ENCODE measurements around the gene THEM5.

THEM5 gene

GRCh38 chr1:151871284-151872030, 17.9 kb upstream of the THEM5 start:
- Histone ChIP-seq H2AFZ (ENCODE audit: low read length) (no peak overlapping the region), H3K4me3 (ENCODE audit: low read length) (no peak overlapping the region), H3K9me3 (replicated peaks; ENCODE audit: insufficient read depth, low read length) (no peaks in the 10 kb centered on the region), H4K20me1 (ENCODE audit: insufficient read depth, low read length) (no peaks in the 10 kb centered on the region), H3K36me3 (replicated peaks; ENCODE audit: insufficient read depth, low read length) (no peaks in the 10 kb centered on the region), H3K9me2 (replicated peaks; ENCODE audit: insufficient read depth, low read length) (no peaks in the 10 kb centered on the region), H3K4me2 (ENCODE audit: low read depth, low read length) (no peak overlapping the region), H3K79me2 (ENCODE audit: low read length) (no peaks in the 10 kb centered on the region), H3K27me3 (replicated peaks; ENCODE audit: insufficient read depth, low read length) (no peaks in the 10 kb centered on the region), H3K4me1 (ENCODE audit: low read length) (peaks cover 8% of the 10 kb centered on the region), H3K9ac (ENCODE audit: low read length) (no peak overlapping the region), H3K27ac (ENCODE audit: low read length) (no peak overlapping the region), H3F3A (ENCODE audit: insufficient read depth, low read length) (no peaks in the 10 kb centered on the region)
- TF ChIP-seq EZH2phosphoT487 (IDR thresholded peaks at IDR 0.05; ENCODE audit: low read length) (no peak), EZH2 (optimal IDR thresholded peaks at IDR 0.05; ENCODE audit: low read depth, low read length) (no peak)
- TF ChIP-seq, protein P1, sequence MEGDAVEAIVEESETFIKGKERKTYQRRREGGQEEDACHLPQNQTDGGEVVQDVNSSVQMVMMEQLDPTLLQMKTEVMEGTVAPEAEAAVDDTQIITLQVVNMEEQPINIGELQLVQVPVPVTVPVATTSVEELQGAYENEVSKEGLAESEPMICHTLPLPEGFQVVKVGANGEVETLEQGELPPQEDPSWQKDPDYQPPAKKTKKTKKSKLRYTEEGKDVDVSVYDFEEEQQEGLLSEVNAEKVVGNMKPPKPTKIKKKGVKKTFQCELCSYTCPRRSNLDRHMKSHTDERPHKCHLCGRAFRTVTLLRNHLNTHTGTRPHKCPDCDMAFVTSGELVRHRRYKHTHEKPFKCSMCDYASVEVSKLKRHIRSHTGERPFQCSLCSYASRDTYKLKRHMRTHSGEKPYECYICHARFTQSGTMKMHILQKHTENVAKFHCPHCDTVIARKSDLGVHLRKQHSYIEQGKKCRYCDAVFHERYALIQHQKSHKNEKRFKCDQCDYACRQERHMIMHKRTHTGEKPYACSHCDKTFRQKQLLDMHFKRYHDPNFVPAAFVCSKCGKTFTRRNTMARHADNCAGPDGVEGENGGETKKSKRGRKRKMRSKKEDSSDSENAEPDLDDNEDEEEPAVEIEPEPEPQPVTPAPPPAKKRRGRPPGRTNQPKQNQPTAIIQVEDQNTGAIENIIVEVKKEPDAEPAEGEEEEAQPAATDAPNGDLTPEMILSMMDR (IDR thresholded peaks at IDR 0.05; ENCODE audit: low read length), result no peak
- DNase-seq, result no peak

DNA sequence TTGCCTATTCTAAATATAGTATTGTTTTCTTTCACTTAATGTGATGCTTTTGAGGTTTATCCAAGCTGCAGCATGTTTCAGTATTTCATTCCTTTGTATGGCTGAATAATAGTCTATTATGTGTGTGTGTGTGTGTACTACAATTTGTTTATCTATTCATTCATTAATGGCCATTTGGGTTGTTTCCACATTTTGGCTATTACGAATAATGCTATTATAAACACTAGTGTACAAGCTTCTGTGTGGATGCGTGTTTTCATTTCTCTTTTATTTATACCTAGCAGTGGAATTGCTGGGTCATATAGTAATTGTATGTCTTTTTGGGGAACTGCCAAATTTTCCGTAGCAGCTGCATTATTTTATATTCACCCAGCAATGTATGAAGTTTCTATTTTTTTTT, 15.0 kb upstream of the THEM5 start:
- H3K79me2 ChIP-seq (ENCODE audit: low read length), result no peaks in the 10 kb centered on the region
- DNase-seq, result no peak
- no peaks in the 10 kb centered on the region for H3K9me3 ChIP-seq (replicated peaks; ENCODE audit: insufficient read depth, low read length)
- H3K4me1 ChIP-seq (ENCODE audit: low read length), result no peaks in the 10 kb centered on the region
- no peak overlapping the region for H3K4me2 ChIP-seq (ENCODE audit: low read depth, low read length)
- H3K9ac ChIP-seq (ENCODE audit: low read length), result no peak overlapping the region
- H3K27me3 ChIP-seq (replicated peaks; ENCODE audit: insufficient read depth, low read length), result no peaks in the 10 kb centered on the region
- H3K27ac ChIP-seq (ENCODE audit: low read length), result no peak overlapping the region
- no peaks in the 10 kb centered on the region for H3K9me2 ChIP-seq (replicated peaks; ENCODE audit: insufficient read depth, low read length)
- H3K36me3 ChIP-seq (replicated peaks; ENCODE audit: insufficient read depth, low read length), result no peaks in the 10 kb centered on the region
- H2AFZ ChIP-seq (ENCODE audit: low read length), result no peak overlapping the region
- TF ChIP-seq EZH2phosphoT487 (IDR thresholded peaks at IDR 0.05; ENCODE audit: low read length) (no peak), EZH2 (optimal IDR thresholded peaks at IDR 0.05; ENCODE audit: low read depth, low read length) (no peak)
- TF ChIP-seq, protein P1 (IDR thresholded peaks at IDR 0.05; ENCODE audit: low read length), result no peak
- H3F3A ChIP-seq (ENCODE audit: insufficient read depth, low read length), result no peaks in the 10 kb centered on the region
- H4K20me1 ChIP-seq (ENCODE audit: insufficient read depth, low read length), result no peaks in the 10 kb centered on the region
- no peak overlapping the region for H3K4me3 ChIP-seq (ENCODE audit: low read length)

- no peak for TF ChIP-seq EZH2 (optimal IDR thresholded peaks at IDR 0.05; ENCODE audit: low read depth, low read length)
- TF ChIP-seq, protein P1 (IDR thresholded peaks at IDR 0.05; ENCODE audit: low read length), result no peak
- no peak for TF ChIP-seq EZH2phosphoT487 (IDR thresholded peaks at IDR 0.05; ENCODE audit: low read length)
- no peak overlapping the region for H3K9ac ChIP-seq (ENCODE audit: low read length)
- H3K27me3 ChIP-seq (replicated peaks; ENCODE audit: insufficient read depth, low read length), result no peaks in the 10 kb centered on the region
- no peaks in the 10 kb centered on the region for H3K79me2 ChIP-seq (ENCODE audit: low read length)
- no peaks in the 10 kb centered on the region for H3K9me2 ChIP-seq (replicated peaks; ENCODE audit: insufficient read depth, low read length)
- no peak for DNase-seq
- H3F3A ChIP-seq (ENCODE audit: insufficient read depth, low read length), result no peaks in the 10 kb centered on the region
- no peaks in the 10 kb centered on the region for H4K20me1 ChIP-seq (ENCODE audit: insufficient read depth, low read length)
- no peak overlapping the region for H2AFZ ChIP-seq (ENCODE audit: low read length)
- no peaks in the 10 kb centered on the region for H3K9me3 ChIP-seq (replicated peaks; ENCODE audit: insufficient read depth, low read length)
- H3K4me3 ChIP-seq (ENCODE audit: low read length), result no peak overlapping the region
- H3K36me3 ChIP-seq (replicated peaks; ENCODE audit: insufficient read depth, low read length), result no peaks in the 10 kb centered on the region
- peaks cover 4% of the 10 kb centered on the region for H3K4me1 ChIP-seq (ENCODE audit: low read length)
- H3K4me2 ChIP-seq (ENCODE audit: low read depth, low read length), result no peak overlapping the region
- no peak overlapping the region for H3K27ac ChIP-seq (ENCODE audit: low read length)
These were observed 14.4 kb upstream of the THEM5 start for GRCh38 chr1:151867765-151868411.

Data from MM.1S (cell line).